K562 treated with DMSO at 1 percent for 4 hours (cell line): ENCODE data around the gene SLC22A25. TPM values are rescaled to one million over a fixed set of nuclear protein-coding genes. Genes with fewer than 3 reads are reported as not detected.

Source experiments
- total RNA-seq: library from RNA; unstranded; fragments of 300-600 nt; gene quantifications from 2 replicates; pipeline ENCODE4 v1.2.3, GENCODE V29; 2022; ENCODE audit not compliant: insufficient read depth

SLC22A25 gene
- not detected in 2 replicates for total RNA-seq

GRCh38 chr11:63243533-63243932 lies at the start of gene SLC22A25:
SLC22A25 (minus strand) TSS chr11:63243599; CDS start chr11:63229652, 13,947 bp downstream.

Other genes with a start within 250 kb of the SLC22A25 start
- not detected in 2 replicates for gene SLC22A8, start 227.8 kb downstream of the SLC22A25 start, total RNA-seq
- not detected in 2 replicates for gene SLC22A24, start 99.4 kb downstream of the SLC22A25 start, total RNA-seq
- not detected in 2 replicates for gene SLC22A9, start 126.2 kb upstream of the SLC22A25 start, total RNA-seq
- not detected in 2 replicates for gene PLAAT5, start 247.6 kb upstream of the SLC22A25 start, total RNA-seq